Neural cell (in vitro differentiated cells): ENCODE data around the gene BTN1A1. TPM values are rescaled to one million over a fixed set of nuclear protein-coding genes. Genes with fewer than 3 reads are reported as not detected.

ENCODE experiments used
- H2AFZ ChIP-seq: fragments of 200-600, 300-800 bp; sonication (generic), shearing (Covaris generic); 2 replicates; pipeline ENCODE4 v1.6.0; 2014; ENCODE audit warnings: low read depth, mild to moderate bottlenecking, antibody characterized with exemption, low read length, moderate library complexity
- H3F3A ChIP-seq: fragments of 200-600 bp; shearing (Covaris generic); 2 replicates; pipeline ENCODE4 v1.6.1; 2016; ENCODE audit warnings: mild to moderate bottlenecking, moderate library complexity, mixed read lengths, antibody characterized with exemption, low read length; ENCODE audit not compliant: insufficient read depth, poor library complexity, severe bottlenecking
- H3K27ac ChIP-seq: fragments of 200-600, 300-800 bp; sonication (generic), shearing (Covaris generic); 2 replicates; pipeline ENCODE4 v1.5.1; 2014; ENCODE audit warnings: mild to moderate bottlenecking, low read length, moderate library complexity
- H3K27me3 ChIP-seq: fragments of 300-800, 200-600 bp; sonication (generic), shearing (Covaris generic); 2 replicates; pipeline ENCODE4 v1.6.0; 2014; ENCODE audit warnings: mild to moderate bottlenecking, low read depth, low read length, moderate library complexity; ENCODE audit not compliant: insufficient read depth
- H3K36me3 ChIP-seq: fragments of 300-800, 200-600 bp; sonication (generic), shearing (Covaris generic); 2 replicates; pipeline ENCODE4 v1.5.1; 2014; ENCODE audit warnings: mild to moderate bottlenecking, antibody characterized with exemption, low read length, moderate library complexity; ENCODE audit not compliant: insufficient read depth
- H3K4me2 ChIP-seq: fragments of 300-800, 200-600 bp; sonication (generic), shearing (Covaris generic); 2 replicates; pipeline ENCODE4 v1.6.0; 2014; ENCODE audit warnings: mild to moderate bottlenecking, low read length
- H3K4me3 ChIP-seq: fragments of 300-800, 200-600 bp; sonication (generic), shearing (Covaris generic); 2 replicates; pipeline ENCODE4 v1.5.1; 2014; ENCODE audit warnings: mild to moderate bottlenecking, low read length, moderate library complexity
- H3K79me2 ChIP-seq: fragments of 200-600 bp; shearing (Covaris generic); replicated peaks from 2 replicates; pipeline ENCODE4 v1.6.0; 2014; ENCODE audit warnings: mild to moderate bottlenecking, low read length, moderate library complexity; ENCODE audit not compliant: insufficient read depth
- H3K9ac ChIP-seq: fragments of 300-800, 200-600 bp; sonication (generic), shearing (Covaris generic); 2 replicates; pipeline ENCODE4 v1.6.1; 2016; ENCODE audit warnings: mild to moderate bottlenecking, low read length, mixed read lengths
- H3K9me2 ChIP-seq: fragments of 200-600 bp; shearing (Covaris generic); 2 replicates; pipeline ENCODE4 v1.6.1; 2016; ENCODE audit warnings: mild to moderate bottlenecking, low read length, mixed read lengths; ENCODE audit not compliant: insufficient read depth
- H3K9me3 ChIP-seq: fragments of 200-600, 300-800 bp; sonication (generic), shearing (Covaris generic); 2 replicates; pipeline ENCODE4 v1.6.1; 2016; ENCODE audit warnings: mild to moderate bottlenecking, mixed run types, low read length, moderate library complexity, mixed read lengths
- H4K20me1 ChIP-seq: fragments of 200-600 bp; shearing (Covaris generic); 2 replicates; pipeline ENCODE4 v1.6.1; 2016; ENCODE audit warnings: mild to moderate bottlenecking, mixed run types; ENCODE audit not compliant: insufficient read depth
- CTCF ChIP-seq: fragments of 450-650 bp; IDR thresholded peaks from 2 replicates; pipeline ENCODE4 v1.5.1; 2014; ENCODE audit warnings: antibody characterized with exemption, mild to moderate bottlenecking, moderate library complexity; ENCODE audit not compliant: poor library complexity, severe bottlenecking
- EP300 ChIP-seq: fragments of 450-650 bp; conservative IDR thresholded peaks from 2 replicates; pipeline ENCODE4 v1.6.1; 2014; ENCODE audit warnings: antibody characterized with exemption, mild to moderate bottlenecking, moderate library complexity; ENCODE audit not compliant: poor library complexity, severe bottlenecking
- EZH2 ChIP-seq: fragments of 200-600, 300-800 bp; shearing (Covaris generic), sonication (generic); IDR thresholded peaks from 2 replicates; pipeline ENCODE4 v1.6.1; 2014; ENCODE audit warnings: antibody characterized with exemption, low read length, borderline replicate concordance, mild to moderate bottlenecking; ENCODE audit not compliant: insufficient read depth, poor library complexity, severe bottlenecking
- MXI1 ChIP-seq: fragments of 450-650 bp; conservative IDR thresholded peaks from 2 replicates; pipeline ENCODE4 v1.6.1; 2014; ENCODE audit warnings: antibody characterized with exemption, mild to moderate bottlenecking; ENCODE audit not compliant: poor library complexity, severe bottlenecking
- POLR2AphosphoS5 ChIP-seq: IDR thresholded peaks from 2 replicates; pipeline ENCODE4 v1.6.1; 2012
- RAD21 ChIP-seq: fragments of 450-650 bp; conservative IDR thresholded peaks from 2 replicates; pipeline ENCODE4 v1.6.1; 2014; ENCODE audit warnings: antibody characterized with exemption, mild to moderate bottlenecking, moderate library complexity
- SMC3 ChIP-seq: fragments of 450-650 bp; conservative IDR thresholded peaks from 2 replicates; pipeline ENCODE4 v1.6.1; 2014; ENCODE audit warnings: antibody characterized with exemption, mild to moderate bottlenecking, moderate library complexity; ENCODE audit not compliant: poor library complexity
- TAF1 ChIP-seq: IDR thresholded peaks from 2 replicates; pipeline ENCODE4 v1.6.1; 2012; ENCODE audit warnings: low read depth
- polyA plus RNA-seq: library from polyadenylated mRNA; depleted of rRNA; stranded (reverse); fragments of >200 nt; gene quantifications from 2 replicates; pipeline ENCODE4 v1.2.3, GENCODE V29; 2014
- TF ChIP-seq, protein P1 (sequence below): IDR thresholded peaks from 2 replicates; pipeline ENCODE4 v1.6.1; 2012; ENCODE audit warnings: borderline replicate concordance

Gene BTN1A1
- polyA plus RNA-seq, 1 donor from 2014 or later: not detected

DNA sequence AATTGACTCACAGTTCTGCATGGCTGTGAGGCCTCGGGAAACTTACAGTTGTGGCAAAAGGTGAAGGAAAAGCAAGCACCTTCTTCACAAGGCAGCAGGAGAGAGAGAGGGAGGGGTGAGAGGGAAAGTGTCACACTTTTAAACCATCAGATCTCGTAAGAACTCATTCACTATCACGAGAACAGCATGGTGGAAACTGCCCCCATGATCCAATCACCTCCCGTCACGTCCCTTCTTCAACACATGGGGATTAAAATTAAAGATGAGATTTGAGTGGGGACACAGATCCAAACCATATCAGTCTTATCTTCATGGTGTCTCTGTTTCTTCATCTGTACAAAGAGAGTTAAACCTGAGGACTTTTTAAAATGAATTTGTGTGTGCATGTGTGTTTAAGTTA, 13.7 kb upstream of the BTN1A1 start:
- Histone ChIP-seq H2AFZ (no peak overlapping the region), H3K9me2 (no peaks in the 10 kb centered on the region), H3K79me2 (no peaks in the 10 kb centered on the region), H3K36me3 (no peaks in the 10 kb centered on the region), H3K4me2 (no peak overlapping the region), H3K9ac (no peak overlapping the region), H3F3A (no peaks in the 10 kb centered on the region), H3K27ac (no peak overlapping the region), H3K9me3 (peaks cover 5% of the 10 kb centered on the region), H3K27me3 (no peaks in the 10 kb centered on the region), H3K4me3 (no peak overlapping the region), H4K20me1 (no peaks in the 10 kb centered on the region)
- no peak for TF ChIP-seq EP300
- TF ChIP-seq TAF1: no peak
- no peak for TF ChIP-seq EZH2
- no peak for TF ChIP-seq MXI1
- TF ChIP-seq CTCF: no peak
- TF ChIP-seq POLR2AphosphoS5: no peak
- TF ChIP-seq, protein P1, sequence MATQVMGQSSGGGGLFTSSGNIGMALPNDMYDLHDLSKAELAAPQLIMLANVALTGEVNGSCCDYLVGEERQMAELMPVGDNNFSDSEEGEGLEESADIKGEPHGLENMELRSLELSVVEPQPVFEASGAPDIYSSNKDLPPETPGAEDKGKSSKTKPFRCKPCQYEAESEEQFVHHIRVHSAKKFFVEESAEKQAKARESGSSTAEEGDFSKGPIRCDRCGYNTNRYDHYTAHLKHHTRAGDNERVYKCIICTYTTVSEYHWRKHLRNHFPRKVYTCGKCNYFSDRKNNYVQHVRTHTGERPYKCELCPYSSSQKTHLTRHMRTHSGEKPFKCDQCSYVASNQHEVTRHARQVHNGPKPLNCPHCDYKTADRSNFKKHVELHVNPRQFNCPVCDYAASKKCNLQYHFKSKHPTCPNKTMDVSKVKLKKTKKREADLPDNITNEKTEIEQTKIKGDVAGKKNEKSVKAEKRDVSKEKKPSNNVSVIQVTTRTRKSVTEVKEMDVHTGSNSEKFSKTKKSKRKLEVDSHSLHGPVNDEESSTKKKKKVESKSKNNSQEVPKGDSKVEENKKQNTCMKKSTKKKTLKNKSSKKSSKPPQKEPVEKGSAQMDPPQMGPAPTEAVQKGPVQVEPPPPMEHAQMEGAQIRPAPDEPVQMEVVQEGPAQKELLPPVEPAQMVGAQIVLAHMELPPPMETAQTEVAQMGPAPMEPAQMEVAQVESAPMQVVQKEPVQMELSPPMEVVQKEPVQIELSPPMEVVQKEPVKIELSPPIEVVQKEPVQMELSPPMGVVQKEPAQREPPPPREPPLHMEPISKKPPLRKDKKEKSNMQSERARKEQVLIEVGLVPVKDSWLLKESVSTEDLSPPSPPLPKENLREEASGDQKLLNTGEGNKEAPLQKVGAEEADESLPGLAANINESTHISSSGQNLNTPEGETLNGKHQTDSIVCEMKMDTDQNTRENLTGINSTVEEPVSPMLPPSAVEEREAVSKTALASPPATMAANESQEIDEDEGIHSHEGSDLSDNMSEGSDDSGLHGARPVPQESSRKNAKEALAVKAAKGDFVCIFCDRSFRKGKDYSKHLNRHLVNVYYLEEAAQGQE: no peak
- no peak for TF ChIP-seq RAD21
- TF ChIP-seq SMC3: no peak

GRCh38 chr6:26487466-26487865, 12.6 kb upstream of the BTN1A1 start:
- H3K4me3 ChIP-seq: no peak overlapping the region
- H3K79me2 ChIP-seq: no peaks in the 10 kb centered on the region
- no peak overlapping the region for H3K27ac ChIP-seq
- H2AFZ ChIP-seq: no peak overlapping the region
- TF ChIP-seq, protein P1: no peak
- TF ChIP-seq MXI1 (no peak), RAD21 (no peak)
- H3K9ac ChIP-seq: no peak overlapping the region
- peaks cover 5% of the 10 kb centered on the region for H3K9me3 ChIP-seq
- no peaks in the 10 kb centered on the region for H3K36me3 ChIP-seq
- H3K9me2 ChIP-seq: no peaks in the 10 kb centered on the region
- no peaks in the 10 kb centered on the region for H4K20me1 ChIP-seq
- no peaks in the 10 kb centered on the region for H3F3A ChIP-seq
- H3K27me3 ChIP-seq: no peaks in the 10 kb centered on the region
- no peak overlapping the region for H3K4me2 ChIP-seq
